K562 (cell line): ENCODE results near the gene KLHDC10.

ENCODE experiments used
- HDGF ChIP-seq: fragments of 450-650 bp; IDR thresholded peaks from 2 replicates; pipeline ENCODE4 v1.6.1; 2016
- MYNN ChIP-seq, 2 experiments: sonication (generic); formaldehyde crosslinking in 1 of 2; IDR thresholded peaks; 2 replicates each; pipeline versions ENCODE4 v1.5.0 to v1.6.1; 2016 to 2020; ENCODE audit warnings: antibody characterized with exemption in 1 of 2, missing genetic modification reagents in 1 of 2
- RAD21 ChIP-seq, 2 experiments: fragments of 250-450 bp in 1 of 2; fragments of 450-650 bp in 1 of 2; sonication (Bioruptor Pico) in 1 of 2; formaldehyde crosslinking in 1 of 2; IDR thresholded peaks in 1 of 2; conservative IDR thresholded peaks in 1 of 2; 2 replicates each; pipeline versions ENCODE4 v1.4.0 to v1.8.0; 2020 to 2022; ENCODE audit warnings: mild to moderate bottlenecking in 2 of 2, moderate library complexity in 1 of 2
- SMC3 ChIP-seq: conservative IDR thresholded peaks from 2 replicates; pipeline ENCODE4 v1.6.1; 2011; ENCODE audit warnings: low read depth, low read length, improper control_type of control experiment; ENCODE audit not compliant: insufficient read depth

DNA sequence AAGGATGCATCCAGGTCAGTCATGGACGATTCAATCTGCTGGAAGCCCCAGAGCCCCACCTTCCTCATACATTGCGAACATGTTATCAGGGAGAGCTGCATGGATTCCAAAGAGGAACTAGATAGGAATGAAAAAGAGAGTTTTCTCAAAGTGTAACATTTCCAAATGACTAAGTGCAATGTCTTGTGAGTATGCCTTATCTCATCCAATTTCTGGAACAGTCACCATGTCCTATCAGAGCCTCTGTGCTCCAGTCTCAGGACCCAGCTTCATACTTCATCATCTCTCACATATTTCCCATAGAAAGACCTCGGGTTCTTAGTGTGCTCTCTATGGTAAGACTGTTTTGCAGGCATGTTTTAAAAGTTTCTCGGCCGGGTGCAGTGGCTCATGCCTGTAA is 45.9 kb upstream of the KLHDC10 start:
- TF ChIP-seq MYNN (IDR thresholded peaks at IDR 0.05) (no peak), MYNN (CRISPR knock-in tag; IDR thresholded peaks at IDR 0.05) (no peak), RAD21 (CRISPR knock-in tag; conservative IDR thresholded peaks at IDR 0.05 in 1 of 2, IDR thresholded peaks at IDR 0.05 in 1 of 2) (no peak), SMC3 (no peak), HDGF (no peak)
